ENCODE measurements around the gene PKP3.

The PKP3 gene

GRCh38 chr11:425301-425700 lies 31.3 kb downstream of the PKP3 start:
- H3K9me2 ChIP-seq (replicated peaks; ENCODE audit: insufficient read depth, low read length), result no peaks in the 10 kb centered on the region
- no peak overlapping the region for H3K4me2 ChIP-seq (ENCODE audit: low read depth, low read length, poor library complexity, severe bottlenecking)
- no peak overlapping the region for H3K4me3 ChIP-seq (ENCODE audit: insufficient read depth, low read length, poor library complexity, severe bottlenecking)
- no peaks in the 10 kb centered on the region for H3F3A ChIP-seq (ENCODE audit: insufficient read depth)
- no peaks in the 10 kb centered on the region for H3K36me3 ChIP-seq (ENCODE audit: low read length)
- H4K20me1 ChIP-seq (ENCODE audit: low read depth, low read length), result no peaks in the 10 kb centered on the region
- H3K27me3 ChIP-seq (ENCODE audit: low read length), result no peaks in the 10 kb centered on the region
- no peaks in the 10 kb centered on the region for H3K79me2 ChIP-seq (ENCODE audit: insufficient read depth, low read length)
- no peak overlapping the region for H3K27ac ChIP-seq (ENCODE audit: low read depth, low read length)
- H3K9me3 ChIP-seq (ENCODE audit: insufficient read depth, low read length), result no peaks in the 10 kb centered on the region
- TF ChIP-seq CTCF (IDR thresholded peaks at IDR 0.05; ENCODE audit: insufficient read depth, low read length, poor library complexity, severe bottlenecking) (no peak), EZH2phosphoT487 (conservative IDR thresholded peaks at IDR 0.05; ENCODE audit: low read length) (no peak)
- no peak overlapping the region for H3K9ac ChIP-seq (ENCODE audit: low read length)
- H2AFZ ChIP-seq (ENCODE audit: low read depth, low read length, severe bottlenecking), result no peak overlapping the region

- no peak overlapping the region for H3K27ac ChIP-seq (ENCODE audit: low read depth, low read length)
- H3K27me3 ChIP-seq (ENCODE audit: low read length), result no peaks in the 10 kb centered on the region
- H3K9me3 ChIP-seq (ENCODE audit: insufficient read depth, low read length), result no peaks in the 10 kb centered on the region
- H3K4me2 ChIP-seq (ENCODE audit: low read depth, low read length, poor library complexity, severe bottlenecking), result no peak overlapping the region
- no peaks in the 10 kb centered on the region for H3K79me2 ChIP-seq (ENCODE audit: insufficient read depth, low read length)
- H3K9me2 ChIP-seq (replicated peaks; ENCODE audit: insufficient read depth, low read length), result no peaks in the 10 kb centered on the region
- no peak for TF ChIP-seq CTCF (IDR thresholded peaks at IDR 0.05; ENCODE audit: insufficient read depth, low read length, poor library complexity, severe bottlenecking)
- TF ChIP-seq EZH2phosphoT487 (conservative IDR thresholded peaks at IDR 0.05; ENCODE audit: low read length), result no peak
- H3K4me3 ChIP-seq (ENCODE audit: insufficient read depth, low read length, poor library complexity, severe bottlenecking), result no peak overlapping the region
- H4K20me1 ChIP-seq (ENCODE audit: low read depth, low read length), result no peaks in the 10 kb centered on the region
- no peak overlapping the region for H2AFZ ChIP-seq (ENCODE audit: low read depth, low read length, severe bottlenecking)
- no peak overlapping the region for H3K9ac ChIP-seq (ENCODE audit: low read length)
- no peaks in the 10 kb centered on the region for H3F3A ChIP-seq (ENCODE audit: insufficient read depth)
- H3K36me3 ChIP-seq (ENCODE audit: low read length), result no peaks in the 10 kb centered on the region
These were observed 32.8 kb downstream of the PKP3 start for GRCh38 chr11:426851-427250.

GRCh38 chr11:428295-428694 lies 34.3 kb downstream of the PKP3 start:
- Histone ChIP-seq H3K27ac (ENCODE audit: low read depth, low read length) (no peak overlapping the region), H3K36me3 (ENCODE audit: low read length) (no peaks in the 10 kb centered on the region), H4K20me1 (ENCODE audit: low read depth, low read length) (no peaks in the 10 kb centered on the region), H3F3A (ENCODE audit: insufficient read depth) (no peaks in the 10 kb centered on the region), H3K9me2 (replicated peaks; ENCODE audit: insufficient read depth, low read length) (no peaks in the 10 kb centered on the region), H3K9ac (ENCODE audit: low read length) (no peak overlapping the region), H3K4me3 (ENCODE audit: insufficient read depth, low read length, poor library complexity, severe bottlenecking) (no peak overlapping the region), H3K79me2 (ENCODE audit: insufficient read depth, low read length) (no peaks in the 10 kb centered on the region), H3K4me2 (ENCODE audit: low read depth, low read length, poor library complexity, severe bottlenecking) (no peak overlapping the region), H3K9me3 (ENCODE audit: insufficient read depth, low read length) (no peaks in the 10 kb centered on the region), H2AFZ (ENCODE audit: low read depth, low read length, severe bottlenecking) (no peak overlapping the region), H3K27me3 (ENCODE audit: low read length) (no peaks in the 10 kb centered on the region)
- no peak for TF ChIP-seq EZH2phosphoT487 (conservative IDR thresholded peaks at IDR 0.05; ENCODE audit: low read length)
- TF ChIP-seq CTCF (IDR thresholded peaks at IDR 0.05; ENCODE audit: insufficient read depth, low read length, poor library complexity, severe bottlenecking), result no peak

GRCh38 chr11:429391-429790 lies 35.4 kb downstream of the PKP3 start:
- Histone ChIP-seq H3K27me3 (ENCODE audit: low read length) (no peaks in the 10 kb centered on the region), H3K9me3 (ENCODE audit: insufficient read depth, low read length) (no peaks in the 10 kb centered on the region), H4K20me1 (ENCODE audit: low read depth, low read length) (no peaks in the 10 kb centered on the region), H3K27ac (ENCODE audit: low read depth, low read length) (no peak overlapping the region), H3K4me3 (ENCODE audit: insufficient read depth, low read length, poor library complexity, severe bottlenecking) (no peak overlapping the region), H3F3A (ENCODE audit: insufficient read depth) (no peaks in the 10 kb centered on the region), H3K4me2 (ENCODE audit: low read depth, low read length, poor library complexity, severe bottlenecking) (no peak overlapping the region), H3K79me2 (ENCODE audit: insufficient read depth, low read length) (no peaks in the 10 kb centered on the region), H3K9me2 (replicated peaks; ENCODE audit: insufficient read depth, low read length) (no peaks in the 10 kb centered on the region), H3K9ac (ENCODE audit: low read length) (no peak overlapping the region), H3K36me3 (ENCODE audit: low read length) (no peaks in the 10 kb centered on the region), H2AFZ (ENCODE audit: low read depth, low read length, severe bottlenecking) (no peak overlapping the region)
- TF ChIP-seq EZH2phosphoT487 (conservative IDR thresholded peaks at IDR 0.05; ENCODE audit: low read length) (no peak), CTCF (IDR thresholded peaks at IDR 0.05; ENCODE audit: insufficient read depth, low read length, poor library complexity, severe bottlenecking) (no peak)

Data from SU-DHL-6 (cell line).